ENCODE measurements around the gene CAT. TPM values are rescaled to one million over a fixed set of nuclear protein-coding genes. Genes with fewer than 3 reads are reported as not detected.

Gene CAT
- total and polyA plus RNA-seq, 9 of the 15 experiments (the other 6 are each of a cell fraction or from before 2014, with no cell fraction given) = 86.7 to 183 (median 114) TPM

DNA sequence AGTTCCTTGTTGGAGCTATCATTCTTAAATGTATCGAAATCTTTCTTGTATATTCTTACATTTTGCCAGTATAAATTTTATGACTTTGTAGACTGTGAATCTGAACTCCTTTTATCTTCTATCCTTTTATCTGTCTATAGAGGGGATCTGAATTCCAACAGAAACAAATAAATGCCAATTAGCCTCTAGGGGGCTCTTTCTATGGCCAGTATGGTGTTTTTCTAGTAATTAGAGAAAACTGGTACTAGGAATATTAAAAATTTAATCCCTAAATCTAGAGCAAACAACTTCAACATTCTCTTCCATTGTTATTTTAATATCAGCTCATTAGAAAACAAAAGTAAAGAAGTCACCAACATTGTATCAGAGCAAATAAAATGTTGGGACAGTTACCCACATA, 21.5 kb upstream of the CAT start:
- H3K9me3 ChIP-seq (replicated peaks; ENCODE audit: control insufficient read depth, insufficient read depth, low read depth, low read length) = no peaks in the 10 kb centered on the region
- no peak overlapping the region for H3K4me2 ChIP-seq (ENCODE audit: insufficient read depth, low read length)
- no peak overlapping the region for H3K27ac ChIP-seq (ENCODE audit: extremely low read depth, low read depth, low read length)
- H3K9me1 ChIP-seq (ENCODE audit: control insufficient read depth, insufficient read depth, low read length) = no peaks in the 10 kb centered on the region
- H4K20me1 ChIP-seq (replicated peaks; ENCODE audit: control insufficient read depth, insufficient read depth, low read length) = no peaks in the 10 kb centered on the region
- H3K27me3 ChIP-seq (ENCODE audit: control insufficient read depth in 2 of 2, insufficient read depth in 2 of 2, low read length in 2 of 2) = peaks cover 0 to 3% of the 10 kb centered on the region in 2 experiments; a peak in 1 of 5 replicates
- H3K4me3 ChIP-seq = no peak overlapping the region
- 8% methylated on average over 1 of the region's 1 CpG for WGBS (ENCODE audit: insufficient coverage, low coverage, missing lambda C conversion rate)
- POLR2A ChIA-PET = interaction anchor here (0.6 kb wide), 1 partner anchor 175 kb away, joined by 3 read pairs; no protein-coding TSS in a partner anchor
- 0 out of 5 replicates have a peak, but pooled peaks cover 0 to 2% of the 10 kb centered on the region in 2 experiments for H3K4me1 ChIP-seq (replicated peaks in 1 of 2; ENCODE audit: control insufficient read depth in 2 of 2, insufficient read depth in 2 of 2, low read length in 2 of 2)
- no peaks in the 10 kb centered on the region for H3K79me2 ChIP-seq (ENCODE audit: control insufficient read depth, insufficient read depth, low read length)
- FAIRE-seq = no peak
- no peaks in the 10 kb centered on the region for H3K36me3 ChIP-seq (ENCODE audit: control insufficient read depth, insufficient read depth, low read length)
- no peak for DNase-seq (ENCODE audit: extremely low read depth in 1 of 4, low spot score in 3 of 4)
- BruUV-seq (replicated peaks) = no TSS peak
- in situ Hi-C loops (cut with MboI) = no loop called here
- no peak overlapping the region for H3K9ac ChIP-seq (ENCODE audit: insufficient read depth in 1 of 2, low read depth in 2 of 2, low read length in 2 of 2)
- CTCF ChIA-PET (ENCODE audit: low intra/inter-chr PET ratio) = interaction anchor here (0.6 kb wide), 1 partner anchor 1368 kb away, joined by 11 read pairs; no protein-coding TSS in a partner anchor
- no peak for ATAC-seq
- intact Hi-C loops (cut with micrococcal nuclease) = no loop called here
- TF ChIP-seq OTX1 (CRISPR knock-in tag; IDR thresholded peaks at IDR 0.05) (no peak), TBL1XR1 (IDR thresholded peaks at IDR 0.05; ENCODE audit: low read length in 2 of 2) (no peak)
- no peak overlapping the region for H2AFZ ChIP-seq (ENCODE audit: low read depth, low read length)

GRCh38 chr11:34419158-34419557, 19.6 kb upstream of the CAT start:
- Histone ChIP-seq H2AFZ (ENCODE audit: low read depth, low read length) (no peak overlapping the region), H3K36me3 (ENCODE audit: control insufficient read depth, insufficient read depth, low read length) (no peaks in the 10 kb centered on the region), H3K9me3 (replicated peaks; ENCODE audit: control insufficient read depth, insufficient read depth, low read depth, low read length) (no peaks in the 10 kb centered on the region), H3K4me3 (no peak overlapping the region), H3K9ac (ENCODE audit: insufficient read depth in 1 of 2, low read depth in 2 of 2, low read length in 2 of 2) (no peak overlapping the region), H3K27me3 (ENCODE audit: control insufficient read depth in 2 of 2, insufficient read depth in 2 of 2, low read length in 2 of 2) (peaks cover 0 to 3% of the 10 kb centered on the region in 2 experiments; a peak in 1 of 5 replicates), H3K9me1 (ENCODE audit: control insufficient read depth, insufficient read depth, low read length) (no peaks in the 10 kb centered on the region), H3K79me2 (ENCODE audit: control insufficient read depth, insufficient read depth, low read length) (no peaks in the 10 kb centered on the region), H4K20me1 (replicated peaks; ENCODE audit: control insufficient read depth, insufficient read depth, low read length) (no peaks in the 10 kb centered on the region), H3K27ac (ENCODE audit: extremely low read depth, low read depth, low read length) (no peak overlapping the region), H3K4me2 (ENCODE audit: insufficient read depth, low read length) (no peak overlapping the region), H3K4me1 (replicated peaks in 1 of 2; ENCODE audit: control insufficient read depth in 2 of 2, insufficient read depth in 2 of 2, low read length in 2 of 2) (peaks cover 0 to 6% of the 10 kb centered on the region in 2 experiments; a peak in 2 of 5 replicates)
- intact Hi-C loops (cut with micrococcal nuclease) (no loop called here), in situ Hi-C loops (cut with MboI) (no loop called here)
- ATAC-seq = no peak
- WGBS (ENCODE audit: insufficient coverage, low coverage, missing lambda C conversion rate) = 87% methylated on average over 2 of the region's 2 CpGs
- BruUV-seq (replicated peaks) = no TSS peak
- TF ChIP-seq BRF1 (IDR thresholded peaks at IDR 0.05; ENCODE audit: borderline replicate concordance, extremely low read depth, insufficient read length) (no peak), POLR2AphosphoS5 (IDR thresholded peaks at IDR 0.05; ENCODE audit: control insufficient read depth, insufficient read depth, low read depth, low read length) (no peak), SNIP1 (IDR thresholded peaks at IDR 0.05; ENCODE audit: low read depth) (no peak)
- TF ChIP-seq, protein P1, sequence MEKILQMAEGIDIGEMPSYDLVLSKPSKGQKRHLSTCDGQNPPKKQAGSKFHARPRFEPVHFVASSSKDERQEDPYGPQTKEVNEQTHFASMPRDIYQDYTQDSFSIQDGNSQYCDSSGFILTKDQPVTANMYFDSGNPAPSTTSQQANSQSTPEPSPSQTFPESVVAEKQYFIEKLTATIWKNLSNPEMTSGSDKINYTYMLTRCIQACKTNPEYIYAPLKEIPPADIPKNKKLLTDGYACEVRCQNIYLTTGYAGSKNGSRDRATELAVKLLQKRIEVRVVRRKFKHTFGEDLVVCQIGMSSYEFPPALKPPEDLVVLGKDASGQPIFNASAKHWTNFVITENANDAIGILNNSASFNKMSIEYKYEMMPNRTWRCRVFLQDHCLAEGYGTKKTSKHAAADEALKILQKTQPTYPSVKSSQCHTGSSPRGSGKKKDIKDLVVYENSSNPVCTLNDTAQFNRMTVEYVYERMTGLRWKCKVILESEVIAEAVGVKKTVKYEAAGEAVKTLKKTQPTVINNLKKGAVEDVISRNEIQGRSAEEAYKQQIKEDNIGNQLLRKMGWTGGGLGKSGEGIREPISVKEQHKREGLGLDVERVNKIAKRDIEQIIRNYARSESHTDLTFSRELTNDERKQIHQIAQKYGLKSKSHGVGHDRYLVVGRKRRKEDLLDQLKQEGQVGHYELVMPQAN (IDR thresholded peaks at IDR 0.05; ENCODE audit: borderline replicate concordance) = no peak
- CTCF ChIA-PET (ENCODE audit: low intra/inter-chr PET ratio) = no interaction called here
- POLR2A ChIA-PET = interaction anchor here (0.6 to 0.7 kb wide), 2 partner anchors 13 to 61 kb away, joined by 3 read pairs; partner anchors contain the start of gene ABTB2
- no peak for FAIRE-seq
- DNase-seq (ENCODE audit: extremely low read depth in 1 of 4, low spot score in 3 of 4) = no peak
